GM19035 (cell line): ENCODE results near the gene TMIGD3.

Source experiments
- ATAC-seq: cut with Tn5 transposase; IDR thresholded peaks from one replicate; pipeline ENCODE4 v1.9.1; 2021; ENCODE audit not compliant: unreplicated experiment

TMIGD3 gene

DNA sequence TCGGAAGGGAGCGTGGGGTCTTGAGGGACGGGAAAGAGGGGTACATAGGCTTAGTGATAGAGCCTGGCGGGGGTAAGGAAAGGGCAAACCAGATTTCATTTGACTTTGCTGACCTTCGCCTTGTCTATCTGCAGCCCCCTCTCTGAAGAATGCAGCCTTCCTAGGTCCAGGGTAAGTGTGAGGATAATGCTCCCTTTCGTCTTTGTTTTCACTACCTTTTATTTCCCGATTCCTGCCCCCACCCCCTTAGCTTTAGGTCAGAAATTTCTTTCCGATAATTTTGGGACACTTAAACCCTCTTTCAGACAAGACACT is 53.8 kb downstream of the TMIGD3 start:
- ATAC-seq: no peak

DNA sequence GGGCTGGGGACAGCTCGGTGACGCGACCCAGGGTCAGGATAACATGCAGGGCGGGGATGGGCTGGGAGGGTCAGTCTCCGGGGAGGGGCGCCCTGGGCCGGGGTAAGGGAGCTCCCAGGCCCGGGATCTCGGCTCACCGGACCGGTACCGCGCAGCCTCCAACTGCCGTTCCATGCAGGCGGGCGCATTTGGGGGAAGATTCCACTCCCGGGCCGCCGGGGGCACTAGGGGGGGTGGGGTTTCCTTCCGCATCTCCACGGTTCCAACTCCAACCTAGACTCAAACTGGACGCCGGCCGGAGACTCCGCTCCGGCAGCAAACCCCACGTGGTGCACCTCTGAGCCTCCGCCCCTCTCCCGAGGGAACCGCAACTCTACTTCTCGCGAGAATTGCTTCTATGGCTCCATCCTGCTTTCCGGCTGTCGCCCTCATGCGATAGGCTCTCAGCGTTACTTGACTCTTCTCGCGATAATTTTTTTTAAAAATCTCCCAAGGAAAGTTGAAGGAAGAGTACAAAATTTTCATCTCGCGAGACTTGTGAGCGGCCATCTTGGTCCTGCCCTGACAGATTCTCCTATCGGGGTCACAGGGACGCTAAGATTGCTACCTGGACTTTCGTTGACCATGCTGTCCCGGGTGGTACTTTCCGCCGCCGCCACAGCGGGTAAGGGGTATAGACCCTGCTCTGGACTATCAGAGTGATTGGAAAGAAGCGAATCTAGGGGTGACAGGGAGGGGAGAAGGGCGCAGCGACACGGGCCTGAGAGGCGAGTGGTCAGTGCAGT is 54.3 kb downstream of the TMIGD3 start, which contains the start of the genes ATP5PB and WDR77:
TSS of gene ATP5PB (plus strand) at position 547 of the 785 bp plus-strand sequence. CDS start at position 625, 78 bp downstream.
TSS of gene WDR77 (minus strand) at position 339 of the 785 bp plus-strand sequence. CDS start at position 252, 87 bp downstream.
- ATAC-seq: peak; percentile 97

DNA sequence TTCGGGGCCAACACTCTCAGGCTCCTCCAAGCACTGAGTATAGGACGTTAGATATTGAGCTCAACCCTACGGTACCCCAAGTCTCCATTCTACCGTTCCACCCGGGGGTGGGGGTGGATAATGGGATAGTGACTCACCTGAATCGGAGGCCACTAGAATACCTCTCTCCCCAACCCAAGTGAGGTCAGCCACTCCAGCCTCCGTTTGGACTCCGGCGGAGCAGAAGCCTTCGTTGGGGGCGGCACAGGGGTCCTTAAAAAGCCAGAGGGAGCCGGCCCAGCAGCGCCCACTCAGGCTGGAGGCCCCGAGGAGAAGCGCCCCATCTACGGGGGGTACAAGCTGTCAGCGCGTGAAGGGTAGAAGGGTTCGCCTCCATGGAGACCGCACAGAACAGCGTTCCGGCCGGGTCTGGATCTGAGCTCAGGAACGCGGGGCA is 54.9 kb downstream of the TMIGD3 start:
- peak; percentile 29 for ATAC-seq

DNA sequence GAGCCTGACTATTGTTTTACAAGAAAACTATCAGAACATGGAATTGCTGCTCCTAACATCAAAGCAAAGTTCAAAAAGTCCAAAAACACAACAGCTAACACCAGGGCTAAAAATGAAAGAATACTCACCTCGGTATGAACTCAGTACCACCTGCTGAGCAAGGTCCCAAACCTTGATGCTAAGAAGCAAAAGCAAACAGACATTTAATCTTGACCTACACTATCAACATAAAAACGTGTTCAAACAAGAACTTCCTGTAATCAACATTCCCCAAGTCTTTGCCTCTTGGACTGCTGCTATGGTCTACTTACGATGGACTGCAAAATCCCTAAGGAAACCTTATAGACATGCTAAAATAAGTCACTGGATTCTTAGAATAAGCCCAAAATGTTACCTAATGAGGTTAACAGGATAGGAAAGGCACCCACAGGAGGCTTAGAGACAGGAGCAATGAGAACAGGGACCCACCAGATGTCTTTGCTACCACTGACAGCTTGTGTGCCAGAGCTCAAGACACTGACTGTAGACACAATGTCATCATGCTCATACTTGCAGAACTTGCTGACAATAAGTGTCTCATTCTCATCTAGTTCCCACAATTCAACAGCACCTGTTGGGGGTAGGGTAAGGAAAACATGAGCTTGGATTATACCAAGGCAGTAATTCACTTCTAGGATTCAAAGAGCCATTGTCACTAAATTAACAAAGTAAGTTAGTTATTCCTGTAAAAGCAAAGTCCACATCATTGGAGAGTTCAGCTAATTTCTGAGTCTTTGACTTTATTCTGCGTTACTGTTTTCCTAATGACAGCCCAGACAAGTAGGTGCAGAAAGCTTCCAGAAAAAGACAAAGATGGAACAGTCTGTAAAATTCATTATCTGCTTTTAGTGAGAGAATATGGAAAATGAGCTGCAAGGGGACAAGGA is 56.2 kb downstream of the TMIGD3 start:
- ATAC-seq: no peak

DNA sequence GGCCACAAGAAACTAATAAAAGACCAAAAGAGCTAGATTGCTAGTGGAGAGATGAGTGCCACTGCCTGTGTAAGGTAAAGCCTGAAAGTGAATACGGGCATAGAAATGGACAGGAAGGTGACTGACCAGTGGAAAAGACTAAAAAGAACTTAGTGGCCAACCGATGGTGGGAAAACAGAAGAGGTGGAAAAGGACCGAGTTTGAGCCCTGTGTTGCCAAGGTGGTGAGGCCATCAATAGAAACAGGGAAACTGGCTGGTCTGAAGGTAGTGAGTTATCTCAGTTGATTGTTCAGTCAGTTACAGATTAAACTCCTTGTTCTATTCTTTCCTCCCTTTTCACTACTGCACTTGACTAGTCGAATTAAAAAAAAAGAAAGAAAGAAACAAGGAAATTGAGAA is 56.9 kb downstream of the TMIGD3 start:
- ATAC-seq: no peak

DNA sequence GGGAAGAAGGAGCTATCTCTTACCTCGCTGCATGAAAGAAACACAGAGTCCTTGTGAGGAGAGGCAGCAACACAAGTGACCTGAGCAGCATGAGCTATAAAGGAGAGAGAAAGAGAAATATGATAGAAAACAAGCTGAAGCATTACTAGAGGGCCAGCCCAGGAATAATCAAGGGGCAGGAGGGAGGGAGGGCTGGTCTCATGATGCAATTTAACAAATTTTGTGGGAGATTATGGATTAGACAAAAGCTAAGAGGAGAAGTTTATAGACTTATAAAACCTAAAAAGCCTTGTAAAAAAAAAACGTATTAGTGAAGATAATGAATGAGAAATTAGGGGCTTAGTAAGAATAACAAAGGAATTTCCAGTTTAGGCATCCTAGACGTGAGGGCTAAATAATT is 59.4 kb downstream of the TMIGD3 start:
- ATAC-seq: no peak

DNA sequence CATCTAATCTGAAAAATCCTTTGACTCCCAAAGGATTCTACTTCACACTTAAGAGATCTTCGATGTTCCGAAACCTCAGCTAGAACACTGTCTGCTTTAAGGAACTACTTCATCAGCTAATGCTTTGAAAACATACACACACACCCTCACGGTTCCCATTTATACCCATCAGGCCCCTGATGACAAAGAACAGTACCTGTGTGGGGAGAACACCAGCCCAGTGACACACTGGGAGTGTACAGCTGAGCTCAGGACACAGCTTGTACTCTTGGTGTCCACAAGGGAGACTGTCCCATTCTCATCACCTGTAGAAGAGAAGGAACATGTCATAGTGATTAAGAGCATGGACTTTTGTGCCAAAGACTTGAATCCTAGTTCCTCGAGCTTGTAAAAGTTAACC is 61.0 kb downstream of the TMIGD3 start:
- no peak for ATAC-seq

DNA sequence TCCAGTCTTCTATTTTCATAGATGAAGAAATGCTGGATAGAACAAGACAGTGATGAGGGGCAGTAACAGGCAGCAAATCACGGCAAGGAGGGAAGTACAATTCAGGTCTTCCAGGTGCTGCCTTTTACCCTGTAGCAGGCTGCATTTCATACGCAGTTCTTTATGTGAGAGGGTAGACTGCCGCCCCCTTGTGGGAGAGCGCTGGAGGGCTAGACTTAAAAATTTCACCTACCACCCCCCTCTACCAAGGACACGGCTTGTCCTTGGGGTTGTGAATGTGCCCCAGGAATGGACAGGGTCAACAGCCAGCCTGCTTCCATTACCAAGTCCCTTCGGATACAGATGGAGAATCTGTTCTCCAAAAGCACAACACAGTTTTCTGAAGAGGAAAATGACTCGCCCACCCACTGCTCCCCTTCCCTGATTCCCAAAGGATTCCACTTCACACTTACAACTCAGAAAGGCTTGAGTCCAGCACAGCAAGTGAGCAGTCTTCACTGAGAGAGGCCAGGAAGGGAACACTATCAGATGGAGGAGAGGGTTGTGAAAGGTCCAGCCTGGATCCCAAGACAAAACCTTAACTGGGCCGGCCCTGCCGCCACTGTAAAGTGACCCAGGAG is 61.8 kb downstream of the TMIGD3 start:
- ATAC-seq: no peak

DNA sequence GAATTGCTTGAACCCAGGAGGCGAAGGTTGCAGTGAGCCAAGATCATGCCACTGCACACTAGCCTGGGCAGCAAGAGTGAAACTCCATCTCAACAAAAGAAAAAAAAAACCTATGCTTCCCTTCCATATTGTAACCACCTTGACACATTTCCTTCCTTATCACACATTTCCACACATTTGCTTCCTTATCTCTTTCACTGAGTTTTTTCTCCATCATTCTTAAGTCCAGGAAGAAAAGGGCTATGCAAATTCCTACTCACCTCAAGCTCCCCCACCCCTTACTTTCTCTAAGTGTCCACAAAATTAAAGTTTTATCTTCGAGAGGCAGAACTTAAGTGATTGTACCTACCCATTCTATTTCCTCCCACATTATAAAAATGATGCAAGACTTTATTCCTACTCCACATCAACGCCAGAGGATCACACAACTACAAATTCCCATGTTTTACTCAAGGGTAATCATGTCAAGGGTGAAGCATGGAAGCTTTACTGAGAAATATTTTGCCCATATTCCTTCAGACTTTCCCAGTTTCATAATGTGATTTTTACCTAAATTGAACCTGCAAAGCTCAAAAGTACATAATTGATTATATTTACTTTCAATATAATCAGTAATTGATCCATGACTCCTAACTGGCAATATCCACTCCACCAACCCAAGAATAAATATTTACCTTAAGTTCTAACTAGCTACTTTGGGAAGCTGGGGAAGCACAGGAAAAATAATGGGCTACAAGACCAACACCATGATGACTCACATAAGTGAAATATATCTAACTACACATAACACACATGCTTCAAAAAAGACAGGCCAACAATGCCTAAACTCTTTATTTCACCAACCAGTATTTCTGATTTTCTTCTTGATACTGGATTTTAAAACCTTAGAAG is 63.7 kb downstream of the TMIGD3 start:
- no peak for ATAC-seq

DNA sequence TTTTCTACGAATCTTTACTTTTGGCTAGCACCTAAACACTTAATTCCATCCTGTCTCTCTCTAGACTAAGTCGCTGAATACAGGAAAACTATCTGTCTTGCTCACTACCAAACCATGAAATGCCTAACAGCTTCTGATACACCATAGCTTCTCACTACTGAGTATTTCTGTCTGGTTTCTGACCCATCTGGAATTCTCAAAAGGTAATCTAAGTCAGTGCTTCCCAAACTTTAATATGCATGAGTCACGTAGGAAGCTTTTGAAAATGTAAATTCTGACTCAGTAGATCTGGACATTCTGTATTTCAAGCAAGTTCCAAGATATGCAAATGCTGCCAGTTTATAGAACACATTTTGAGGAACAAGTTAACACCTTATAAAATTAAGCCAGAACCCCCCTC is 66.7 kb downstream of the TMIGD3 start:
- no peak for ATAC-seq
